Upper lobe of right lung (tissue), 1 donor: ENCODE results near the gene ONECUT2. TPM values are rescaled to one million over a fixed set of nuclear protein-coding genes. Genes with fewer than 3 reads are reported as not detected.
A peak's percentile ranks its signal among the peaks of the same experiment; 100 is the strongest.

Experiments
- ATAC-seq: fragments of 200-7000 bp; cut with Tn5 transposase; one replicate; pipeline ENCODE4 v1.9.1; 2020; ENCODE audit warnings: mild to moderate bottlenecking, moderate library complexity
- DNase-seq: peaks from one replicate; pipeline ENCODE4 v3.0.0-alpha.2; 2020
- H3K27ac ChIP-seq: fragments of 200-600 bp; one replicate; pipeline ENCODE4 v1.8.0; 2022
- H3K27me3 ChIP-seq: fragments of 200-600 bp; one replicate; pipeline ENCODE4 v1.8.0; 2022; ENCODE audit warnings: mild to moderate bottlenecking
- H3K36me3 ChIP-seq: fragments of 200-600 bp; one replicate; pipeline ENCODE4 v1.8.0; 2022
- H3K4me1 ChIP-seq: fragments of 200-600 bp; one replicate; pipeline ENCODE4 v1.8.0; 2022
- H3K4me3 ChIP-seq: fragments of 200-600 bp; one replicate; pipeline ENCODE4 v1.8.0; 2022; ENCODE audit warnings: mild to moderate bottlenecking
- H3K9me3 ChIP-seq: fragments of 200-600 bp; one replicate; pipeline ENCODE4 v1.8.0; 2022
- intact Hi-C: fragments of 100-400 bp; cut with DNase I; formaldehyde crosslinking; loops from one replicate; pipeline ENCODE4 v1.11.0; 2022
- total RNA-seq: library from RNA; stranded (reverse); fragmentation: NEBNext Ultra II Directional; extraction: Animal tissue kit (Norgen Biotek cat#: 25700); gene quantifications from one replicate; pipeline ENCODE4 v1.2.1, GENCODE V29; 2021
- TF ChIP-seq, protein P1 (sequence below): fragments of 200-600 bp; IDR thresholded peaks from one replicate; pipeline ENCODE4 v1.8.0; 2022; ENCODE audit warnings: antibody characterized with exemption
- donor health status: DM: no; HTN: yes; CAD: no; lungs with severe emphysema.

Gene ONECUT2
- total RNA-seq, 1 donor from 2014 or later: 0.03 TPM

DNA sequence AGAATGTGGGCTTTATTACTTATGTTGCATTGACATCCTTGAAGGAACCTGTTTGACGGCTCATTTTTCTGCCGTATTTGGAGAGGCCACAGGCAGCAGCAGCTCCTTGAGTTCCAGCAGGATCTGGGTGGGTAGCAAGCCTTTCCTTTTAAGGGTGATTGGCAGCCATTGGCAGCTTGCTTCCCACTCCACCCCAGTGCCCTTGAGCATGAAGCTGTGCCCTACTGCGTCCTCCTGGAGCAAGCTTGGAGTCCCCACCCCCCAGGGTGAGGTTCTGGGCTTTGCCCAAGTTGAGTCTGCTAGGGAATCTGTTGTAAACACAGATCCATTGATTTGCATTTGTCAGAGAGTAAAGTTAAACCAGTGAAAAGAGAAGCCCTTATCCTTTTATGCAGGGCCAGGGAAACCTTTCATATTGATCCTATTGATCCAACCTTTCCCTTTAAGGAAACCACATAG lies 9.2 kb downstream of the ONECUT2 start:
- intact Hi-C loops: no loop called here
- TF ChIP-seq, protein P1, sequence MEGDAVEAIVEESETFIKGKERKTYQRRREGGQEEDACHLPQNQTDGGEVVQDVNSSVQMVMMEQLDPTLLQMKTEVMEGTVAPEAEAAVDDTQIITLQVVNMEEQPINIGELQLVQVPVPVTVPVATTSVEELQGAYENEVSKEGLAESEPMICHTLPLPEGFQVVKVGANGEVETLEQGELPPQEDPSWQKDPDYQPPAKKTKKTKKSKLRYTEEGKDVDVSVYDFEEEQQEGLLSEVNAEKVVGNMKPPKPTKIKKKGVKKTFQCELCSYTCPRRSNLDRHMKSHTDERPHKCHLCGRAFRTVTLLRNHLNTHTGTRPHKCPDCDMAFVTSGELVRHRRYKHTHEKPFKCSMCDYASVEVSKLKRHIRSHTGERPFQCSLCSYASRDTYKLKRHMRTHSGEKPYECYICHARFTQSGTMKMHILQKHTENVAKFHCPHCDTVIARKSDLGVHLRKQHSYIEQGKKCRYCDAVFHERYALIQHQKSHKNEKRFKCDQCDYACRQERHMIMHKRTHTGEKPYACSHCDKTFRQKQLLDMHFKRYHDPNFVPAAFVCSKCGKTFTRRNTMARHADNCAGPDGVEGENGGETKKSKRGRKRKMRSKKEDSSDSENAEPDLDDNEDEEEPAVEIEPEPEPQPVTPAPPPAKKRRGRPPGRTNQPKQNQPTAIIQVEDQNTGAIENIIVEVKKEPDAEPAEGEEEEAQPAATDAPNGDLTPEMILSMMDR: no peak
- Histone ChIP-seq H3K36me3 (no peaks in the 10 kb centered on the region), H3K27ac (no peak overlapping the region), H3K27me3 (peaks cover 74% of the 10 kb centered on the region), H3K9me3 (no peaks in the 10 kb centered on the region), H3K4me1 (peaks cover 7% of the 10 kb centered on the region), H3K4me3 (no peak overlapping the region)
- DNase-seq: no peak
- ATAC-seq: no peak

DNA sequence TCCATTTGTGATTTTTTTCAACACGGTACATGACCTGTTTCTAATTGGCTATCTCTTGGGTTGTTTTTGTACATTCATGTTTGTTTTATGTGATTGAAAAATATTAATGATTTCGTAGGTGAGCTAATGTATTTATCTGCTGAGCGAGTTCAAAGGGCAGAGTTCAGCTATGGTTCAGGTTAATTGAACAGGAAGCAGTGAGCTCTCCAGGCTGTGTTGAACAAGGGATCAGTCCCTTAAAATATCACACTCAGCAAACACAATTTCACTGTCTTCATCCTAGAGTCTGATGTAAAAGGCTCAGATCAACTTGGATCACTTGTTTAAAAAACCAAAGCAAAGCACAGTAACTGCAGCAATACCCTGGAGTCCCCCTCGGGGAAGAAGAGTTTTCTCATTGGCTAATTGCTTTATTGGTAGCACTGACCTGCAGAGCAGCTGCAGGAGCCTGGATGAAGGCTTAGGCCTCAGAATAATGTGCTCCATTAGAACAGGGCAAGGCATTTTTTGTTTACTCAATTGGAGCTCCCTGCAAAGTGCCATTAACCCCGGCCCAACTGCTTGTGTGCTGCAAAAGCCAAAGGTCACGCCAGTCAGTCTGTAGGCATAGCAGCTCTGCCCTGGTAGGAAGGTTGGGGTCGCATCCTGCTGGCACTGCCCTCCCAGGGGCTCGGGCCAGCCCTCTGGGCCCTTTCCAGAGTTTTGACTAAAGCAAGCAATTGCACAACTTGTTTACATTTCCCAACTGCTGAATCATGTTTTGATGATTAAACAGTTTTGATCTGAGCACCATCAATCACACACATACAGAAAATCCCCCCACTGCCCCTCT lies 10.5 kb downstream of the ONECUT2 start:
- Histone ChIP-seq H3K4me3 (no peak overlapping the region), H3K9me3 (no peaks in the 10 kb centered on the region), H3K27ac (no peak overlapping the region), H3K36me3 (no peaks in the 10 kb centered on the region), H3K27me3 (peaks cover 72% of the 10 kb centered on the region), H3K4me1 (no peaks in the 10 kb centered on the region)
- intact Hi-C loops: no loop called here
- no peak for ATAC-seq
- DNase-seq: no peak
- TF ChIP-seq, protein P1: no peak

DNA sequence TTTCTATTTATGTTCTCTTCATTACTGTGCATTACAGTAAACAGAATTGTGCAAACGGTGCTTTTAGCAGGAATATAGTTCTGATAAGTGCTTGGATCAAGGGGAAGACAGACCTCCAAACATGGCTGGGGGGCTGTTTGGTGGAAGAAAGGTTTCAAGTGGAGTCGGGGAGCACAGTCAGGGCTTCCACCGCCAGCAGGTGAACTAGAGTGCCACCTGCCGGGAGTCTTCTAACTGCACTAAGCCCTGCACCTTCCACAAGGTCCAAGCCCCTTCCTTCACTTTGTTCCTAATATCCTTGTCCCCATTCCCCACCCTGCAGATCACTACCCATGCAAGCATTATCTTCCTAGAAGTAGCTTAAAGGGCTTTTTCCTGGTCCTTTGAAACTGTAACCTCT lies 11.1 kb downstream of the ONECUT2 start:
- DNase-seq (no peak), ATAC-seq (peak; percentile 68)
- TF ChIP-seq, protein P1: peak; percentile 33
- intact Hi-C loops: no loop called here
- Histone ChIP-seq H3K9me3 (no peaks in the 10 kb centered on the region), H3K4me3 (no peak overlapping the region), H3K36me3 (no peaks in the 10 kb centered on the region), H3K27ac (no peak overlapping the region), H3K4me1 (no peaks in the 10 kb centered on the region), H3K27me3 (peaks cover 68% of the 10 kb centered on the region)

DNA sequence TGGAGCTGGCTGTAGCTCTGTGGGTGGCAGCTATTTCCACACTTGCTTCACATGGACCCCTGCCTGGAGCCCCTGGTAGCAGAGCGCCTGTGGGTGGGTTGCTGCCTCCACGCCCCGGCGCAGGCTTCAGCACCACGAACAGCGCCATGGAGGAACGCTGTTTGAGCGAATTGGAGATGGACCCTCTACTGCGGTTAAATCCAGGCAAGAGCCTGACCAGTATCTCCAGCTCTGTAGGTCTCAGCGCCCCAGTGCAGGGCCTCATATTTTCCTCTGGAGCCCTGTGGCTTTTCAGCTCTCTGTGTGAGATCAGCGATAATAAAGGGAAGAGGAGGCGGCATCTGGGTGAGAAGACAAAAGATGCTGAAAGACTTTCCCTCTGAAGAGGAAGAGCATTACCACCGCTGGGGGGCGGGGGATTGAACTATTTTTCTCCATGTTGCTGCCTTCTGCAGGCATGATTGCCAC lies 12.0 kb downstream of the ONECUT2 start:
- Histone ChIP-seq H3K27ac (no peak overlapping the region), H3K4me1 (no peaks in the 10 kb centered on the region), H3K4me3 (no peak overlapping the region), H3K36me3 (no peaks in the 10 kb centered on the region), H3K27me3 (peaks cover 64% of the 10 kb centered on the region), H3K9me3 (no peaks in the 10 kb centered on the region)
- TF ChIP-seq, protein P1: no peak
- intact Hi-C loops: no loop called here
- ATAC-seq (peak; percentile 62), DNase-seq (no peak)

DNA sequence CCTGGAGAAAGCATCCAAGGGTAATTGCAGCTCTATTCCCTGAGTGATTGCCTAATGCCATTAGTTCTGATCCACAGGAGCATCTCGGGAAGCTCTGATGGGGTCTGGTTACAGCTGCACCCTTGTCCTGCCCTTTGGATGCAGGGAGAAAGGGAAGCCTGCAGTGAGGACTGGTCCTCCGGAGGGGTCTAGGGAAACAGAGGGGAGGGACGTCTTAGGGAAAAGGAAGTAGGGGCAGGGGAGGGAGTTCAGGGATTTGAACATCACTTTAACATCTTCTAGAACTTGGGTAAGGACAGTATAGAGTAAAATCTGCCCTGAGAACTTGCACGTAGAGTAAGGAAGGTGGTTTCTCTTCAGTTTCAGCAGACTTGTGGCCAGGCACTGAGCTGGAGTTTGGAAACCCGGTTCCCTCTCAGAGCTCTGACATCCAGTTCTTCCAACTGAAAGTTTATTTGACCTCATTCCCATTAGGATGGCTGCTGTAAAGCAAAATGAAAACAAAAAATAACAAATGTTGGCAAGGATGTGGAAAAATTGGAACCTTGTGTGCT lies 20.5 kb downstream of the ONECUT2 start:
- H3K4me3 ChIP-seq: no peak overlapping the region
- H3K27me3 ChIP-seq: peaks cover 17% of the 10 kb centered on the region
- ATAC-seq (no peak), DNase-seq (no peak)
- H3K4me1 ChIP-seq: no peaks in the 10 kb centered on the region
- intact Hi-C loops: no loop called here
- no peaks in the 10 kb centered on the region for H3K9me3 ChIP-seq
- TF ChIP-seq, protein P1: no peak
- H3K27ac ChIP-seq: no peak overlapping the region
- no peaks in the 10 kb centered on the region for H3K36me3 ChIP-seq
